Retinal pigment epithelial cell (primary cell): ENCODE data around the gene BAG5.
A peak's percentile ranks its signal among the peaks of the same experiment; 100 is the strongest.

Experiments used
- DNase-seq: peaks from one replicate; pipeline ENCODE4 v3.0.0-alpha.2; 2010; ENCODE audit warnings: low read depth
- H3K4me3 ChIP-seq: 2 replicates; pipeline ENCODE4 v1.5.1; 2011; ENCODE audit warnings: mild to moderate bottlenecking, low read length, control low read depth, moderate library complexity
- TF ChIP-seq, protein P1 (sequence below): conservative IDR thresholded peaks from 2 replicates; pipeline ENCODE4 v1.5.1; 2011; ENCODE audit warnings: low read depth, low read length, control low read depth, inconsistent platforms

Gene BAG5

DNA sequence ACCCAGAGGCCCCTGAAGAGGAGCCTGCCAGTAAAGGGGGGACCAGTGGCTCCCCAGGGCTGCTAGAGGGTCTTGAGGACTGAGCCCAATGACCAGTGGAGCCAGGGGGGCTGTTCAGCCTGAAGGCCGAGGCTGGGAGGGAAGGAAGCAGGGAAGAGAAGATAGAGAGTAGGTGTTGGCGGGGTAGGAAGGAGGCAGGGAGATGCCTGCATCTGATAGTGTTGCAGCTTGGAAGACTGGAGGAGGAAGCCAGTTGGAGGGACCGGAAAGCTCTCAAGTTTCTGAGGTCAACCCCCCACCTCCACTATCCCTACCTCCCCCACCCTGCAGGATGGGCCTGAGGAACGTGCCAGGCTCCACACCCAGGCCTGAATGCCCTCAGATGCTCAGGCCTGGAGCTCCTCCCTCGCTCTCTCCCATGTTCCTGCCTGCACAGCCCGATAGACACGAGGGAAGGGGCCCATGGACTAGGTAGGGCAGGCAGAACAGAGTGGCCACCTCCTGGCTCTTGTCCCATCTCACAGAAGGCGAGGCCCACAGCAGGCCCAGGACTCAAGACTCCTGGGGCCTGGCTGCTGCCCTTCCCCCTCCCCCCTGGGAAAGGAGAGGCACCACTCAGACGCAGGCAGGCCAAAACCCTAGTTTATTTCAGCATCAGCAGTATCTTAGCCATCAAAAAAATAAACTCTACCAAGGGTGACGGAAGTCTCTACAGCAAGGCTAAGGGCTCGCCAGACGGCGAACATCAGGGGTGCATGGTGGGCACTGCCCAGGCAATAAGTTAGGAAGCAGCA, 43.2 kb downstream of the BAG5 start:
- DNase-seq = no peak
- TF ChIP-seq, protein P1, sequence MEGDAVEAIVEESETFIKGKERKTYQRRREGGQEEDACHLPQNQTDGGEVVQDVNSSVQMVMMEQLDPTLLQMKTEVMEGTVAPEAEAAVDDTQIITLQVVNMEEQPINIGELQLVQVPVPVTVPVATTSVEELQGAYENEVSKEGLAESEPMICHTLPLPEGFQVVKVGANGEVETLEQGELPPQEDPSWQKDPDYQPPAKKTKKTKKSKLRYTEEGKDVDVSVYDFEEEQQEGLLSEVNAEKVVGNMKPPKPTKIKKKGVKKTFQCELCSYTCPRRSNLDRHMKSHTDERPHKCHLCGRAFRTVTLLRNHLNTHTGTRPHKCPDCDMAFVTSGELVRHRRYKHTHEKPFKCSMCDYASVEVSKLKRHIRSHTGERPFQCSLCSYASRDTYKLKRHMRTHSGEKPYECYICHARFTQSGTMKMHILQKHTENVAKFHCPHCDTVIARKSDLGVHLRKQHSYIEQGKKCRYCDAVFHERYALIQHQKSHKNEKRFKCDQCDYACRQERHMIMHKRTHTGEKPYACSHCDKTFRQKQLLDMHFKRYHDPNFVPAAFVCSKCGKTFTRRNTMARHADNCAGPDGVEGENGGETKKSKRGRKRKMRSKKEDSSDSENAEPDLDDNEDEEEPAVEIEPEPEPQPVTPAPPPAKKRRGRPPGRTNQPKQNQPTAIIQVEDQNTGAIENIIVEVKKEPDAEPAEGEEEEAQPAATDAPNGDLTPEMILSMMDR = no peak
- H3K4me3 ChIP-seq = no peak overlapping the region

DNA sequence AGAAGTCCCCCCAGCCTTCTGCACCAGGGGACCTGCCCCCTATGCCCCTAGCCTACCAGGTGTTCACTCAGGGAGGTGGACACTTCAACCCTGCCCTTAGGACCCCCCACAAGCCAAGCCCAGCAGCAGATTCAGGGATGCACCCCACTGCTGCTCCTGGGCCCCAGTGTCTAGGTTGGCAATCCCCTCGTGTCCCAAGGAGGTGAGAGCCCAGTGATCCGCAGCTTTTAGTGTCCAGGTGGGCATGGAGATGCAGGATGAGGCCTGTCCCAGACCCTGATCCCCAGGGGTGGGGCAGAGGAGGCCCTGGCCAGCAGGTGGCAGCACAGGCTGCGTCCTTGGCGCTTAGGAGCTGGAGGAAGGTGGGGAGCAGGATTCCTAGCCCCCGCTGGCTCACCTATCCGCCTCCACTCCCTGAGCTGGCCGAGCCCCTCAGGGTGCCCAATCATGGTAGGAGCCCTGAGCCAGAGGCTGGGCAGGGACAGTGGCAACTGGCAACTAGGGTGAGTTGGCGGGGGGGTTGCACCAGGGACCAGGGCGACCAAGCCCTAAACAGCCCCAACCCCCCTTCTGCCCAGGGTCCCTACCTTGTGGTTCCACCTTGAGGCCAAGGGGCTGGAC, 43.9 kb downstream of the BAG5 start:
- no peak for DNase-seq
- H3K4me3 ChIP-seq = no peak overlapping the region

DNA sequence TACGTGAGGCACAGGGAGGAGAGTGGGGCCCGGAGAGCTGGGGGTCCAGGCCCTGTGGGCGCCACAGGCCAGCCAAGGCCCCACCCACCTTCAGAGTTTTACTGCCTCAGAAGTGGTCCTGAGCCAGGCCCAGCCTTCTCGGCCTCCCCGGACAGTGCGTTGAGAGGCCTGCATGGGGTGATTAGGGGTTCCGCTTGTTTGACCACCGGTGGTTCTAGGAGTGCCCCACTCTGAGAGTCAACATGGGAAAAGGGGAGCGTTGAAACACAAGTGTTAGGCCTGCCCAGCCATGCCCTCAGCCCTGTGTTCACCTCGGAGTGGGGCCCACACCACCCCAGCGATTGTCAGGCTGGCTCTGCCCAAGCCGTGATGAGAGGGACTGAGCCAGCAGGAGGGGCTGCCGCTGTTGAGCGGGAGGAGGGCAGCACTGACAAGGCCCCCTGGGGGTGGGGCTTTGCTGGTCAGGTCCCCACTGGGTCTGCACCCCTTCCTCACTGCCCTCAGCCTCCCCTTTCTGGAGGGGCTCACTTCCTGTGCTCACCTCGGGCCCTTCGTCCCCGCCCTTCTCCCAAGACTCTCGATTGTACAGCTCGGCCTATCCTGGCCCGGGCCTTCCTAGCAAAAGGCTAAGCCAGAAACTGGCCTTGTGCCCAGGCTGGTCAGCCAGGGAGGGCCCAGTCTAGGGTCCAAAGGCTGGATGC, 44.6 kb downstream of the BAG5 start:
- no peak overlapping the region for H3K4me3 ChIP-seq
- TF ChIP-seq, protein P1 = no peak

More for the DNA sequence above, 43.9 kb downstream of the BAG5 start:
- TF ChIP-seq, protein P1 = peak; percentile 97

DNA sequence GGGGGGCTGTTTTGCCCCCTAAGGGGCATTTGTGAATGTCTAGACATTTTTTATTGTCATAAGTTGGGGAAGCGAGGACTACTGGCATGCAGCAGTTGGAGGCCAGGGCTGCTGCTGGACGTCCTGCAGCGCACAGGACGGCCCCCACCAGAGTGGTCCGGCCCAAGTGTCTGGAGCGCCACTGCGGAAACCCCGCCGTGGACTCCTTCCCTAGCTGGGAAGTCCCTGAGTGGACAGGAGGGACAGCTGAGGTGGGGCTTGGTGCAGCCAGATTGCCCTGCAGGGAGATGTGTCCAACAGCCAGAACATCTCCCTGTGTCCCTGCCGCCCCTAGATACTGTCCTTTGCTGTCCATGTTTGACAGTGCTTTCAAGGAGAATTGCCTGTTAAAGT, 45.3 kb downstream of the BAG5 start:
- TF ChIP-seq, protein P1 = no peak
- DNase-seq = no peak
- no peak overlapping the region for H3K4me3 ChIP-seq

More for the DNA sequence above, 44.6 kb downstream of the BAG5 start:
- no peak for DNase-seq

DNA sequence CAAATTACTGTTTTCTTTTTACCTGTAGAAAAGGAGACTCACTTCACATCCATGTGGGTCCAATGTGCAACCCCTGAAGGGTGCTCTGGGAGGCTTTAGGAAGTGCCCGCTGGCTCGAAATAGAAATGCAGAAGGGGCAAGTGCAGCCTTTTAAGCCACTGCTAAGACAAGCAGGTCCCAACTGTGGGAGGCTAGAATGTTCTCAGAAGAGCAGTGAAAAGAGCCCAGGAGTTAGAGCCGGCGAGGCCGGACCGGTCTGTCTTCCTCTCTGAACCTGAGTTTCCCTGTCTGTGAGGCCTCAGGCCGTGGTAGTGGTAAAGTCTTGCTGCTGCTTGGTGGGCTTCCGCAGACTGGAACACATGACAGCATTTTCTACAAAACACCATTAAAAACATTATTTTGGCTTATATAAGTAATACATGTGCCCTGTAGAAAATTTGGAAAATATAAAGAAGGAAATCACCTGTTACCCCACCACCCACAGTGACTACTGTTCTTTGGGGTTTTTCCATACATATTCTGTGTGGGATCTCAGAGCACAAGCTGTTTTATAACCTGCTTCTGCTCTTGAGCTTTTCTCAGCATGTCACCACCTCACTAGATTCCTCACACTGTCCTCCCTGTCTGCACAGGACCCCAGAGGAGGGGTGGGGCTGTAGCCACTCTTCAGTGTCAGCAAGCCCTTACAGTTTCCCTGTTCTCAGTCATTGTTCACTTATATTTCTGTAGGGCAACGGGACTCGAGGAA, 45.9 kb downstream of the BAG5 start:
- no peak for DNase-seq

More for the DNA sequence above, 45.9 kb downstream of the BAG5 start:
- H3K4me3 ChIP-seq = no peak overlapping the region
- TF ChIP-seq, protein P1 = no peak
